Choroid plexus epithelial cell (primary cell): ENCODE results near the gene GSDME.

Experiments used
- DNase-seq: peaks from one replicate; pipeline ENCODE4 v3.0.0-alpha.2; 2010; ENCODE audit warnings: low read depth
- H3K4me3 ChIP-seq: 2 replicates; pipeline ENCODE4 v1.5.1; 2011; ENCODE audit warnings: low read depth, mild to moderate bottlenecking, control low read depth, low read length, moderate library complexity
- TF ChIP-seq, protein P1 (sequence below): conservative IDR thresholded peaks from 2 replicates; pipeline ENCODE4 v1.5.1; 2011; ENCODE audit warnings: low read depth, mild to moderate bottlenecking, control low read depth, inconsistent platforms, low read length, moderate library complexity

Gene GSDME

DNA sequence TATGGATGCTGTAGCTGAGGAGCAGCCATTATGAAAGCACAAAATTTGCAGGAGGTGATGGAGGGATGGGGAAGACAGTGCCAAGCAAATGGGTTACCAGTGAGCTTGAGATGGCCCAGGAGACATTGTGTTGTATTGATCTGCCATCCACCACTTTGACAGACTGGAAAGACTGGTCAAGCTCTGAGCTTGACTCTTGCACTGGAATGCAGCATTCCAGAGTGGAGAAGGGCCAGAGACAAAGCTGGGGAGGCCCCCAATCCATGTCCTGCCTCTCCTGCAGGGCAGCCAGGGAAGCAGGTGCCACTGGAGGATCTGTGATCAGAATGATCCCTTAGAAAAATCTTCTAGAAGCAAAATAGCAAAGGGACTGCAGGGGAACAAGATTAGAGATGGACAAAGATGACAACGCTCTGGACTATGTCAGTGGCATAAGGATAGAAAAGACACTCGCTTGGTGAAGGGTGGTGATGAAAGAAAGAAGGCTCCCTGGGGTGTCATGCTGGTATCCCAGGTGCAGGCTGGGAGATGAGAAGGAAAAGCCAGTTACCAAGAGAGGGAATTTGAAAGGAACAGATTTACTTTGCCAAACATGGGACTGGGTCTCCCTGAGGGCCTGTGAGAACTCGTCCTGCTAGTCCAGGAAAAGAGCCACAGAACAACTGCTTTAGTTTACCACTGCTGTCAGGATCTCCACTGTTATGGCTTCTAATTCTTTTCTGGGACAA is 5.0 kb downstream of the GSDME start:
- H3K4me3 ChIP-seq, result no peak overlapping the region
- TF ChIP-seq, protein P1, sequence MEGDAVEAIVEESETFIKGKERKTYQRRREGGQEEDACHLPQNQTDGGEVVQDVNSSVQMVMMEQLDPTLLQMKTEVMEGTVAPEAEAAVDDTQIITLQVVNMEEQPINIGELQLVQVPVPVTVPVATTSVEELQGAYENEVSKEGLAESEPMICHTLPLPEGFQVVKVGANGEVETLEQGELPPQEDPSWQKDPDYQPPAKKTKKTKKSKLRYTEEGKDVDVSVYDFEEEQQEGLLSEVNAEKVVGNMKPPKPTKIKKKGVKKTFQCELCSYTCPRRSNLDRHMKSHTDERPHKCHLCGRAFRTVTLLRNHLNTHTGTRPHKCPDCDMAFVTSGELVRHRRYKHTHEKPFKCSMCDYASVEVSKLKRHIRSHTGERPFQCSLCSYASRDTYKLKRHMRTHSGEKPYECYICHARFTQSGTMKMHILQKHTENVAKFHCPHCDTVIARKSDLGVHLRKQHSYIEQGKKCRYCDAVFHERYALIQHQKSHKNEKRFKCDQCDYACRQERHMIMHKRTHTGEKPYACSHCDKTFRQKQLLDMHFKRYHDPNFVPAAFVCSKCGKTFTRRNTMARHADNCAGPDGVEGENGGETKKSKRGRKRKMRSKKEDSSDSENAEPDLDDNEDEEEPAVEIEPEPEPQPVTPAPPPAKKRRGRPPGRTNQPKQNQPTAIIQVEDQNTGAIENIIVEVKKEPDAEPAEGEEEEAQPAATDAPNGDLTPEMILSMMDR, result no peak
- DNase-seq, result no peak

DNA sequence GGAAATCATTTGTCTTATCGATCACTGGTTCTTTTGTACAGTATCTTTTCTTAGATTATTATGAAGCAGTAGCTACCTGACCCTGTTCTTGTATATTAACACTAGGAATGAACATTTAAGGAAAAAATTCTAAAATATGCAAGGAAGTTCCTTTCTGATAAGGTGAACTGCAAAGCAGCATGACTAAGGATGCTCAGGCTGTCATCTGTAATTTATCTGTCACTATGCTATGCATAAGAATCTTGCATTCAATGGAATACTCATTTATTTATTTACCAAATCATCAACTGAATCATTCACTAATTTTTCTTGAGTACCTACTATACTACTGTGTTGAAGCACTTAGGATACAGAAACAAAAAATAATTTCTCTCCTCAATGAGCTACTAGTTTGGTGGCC is 5.8 kb downstream of the GSDME start:
- no peak for DNase-seq
- TF ChIP-seq, protein P1, result no peak
- no peak overlapping the region for H3K4me3 ChIP-seq

- TF ChIP-seq, protein P1, result no peak
- peak; percentile 48 for DNase-seq
- H3K4me3 ChIP-seq, result no peak overlapping the region
Measured at GRCh38 chr7:24750441-24751055, 6.7 kb downstream of the GSDME start.

- TF ChIP-seq, protein P1, result no peak
- no peak for DNase-seq
- no peak overlapping the region for H3K4me3 ChIP-seq
Measured at GRCh38 chr7:24748521-24748920, 8.7 kb downstream of the GSDME start.

- H3K4me3 ChIP-seq, result no peak overlapping the region
- TF ChIP-seq, protein P1, result no peak
- no peak for DNase-seq
Measured at GRCh38 chr7:24745355-24745754, 11.9 kb downstream of the GSDME start.

GRCh38 chr7:24743471-24743870 is 13.8 kb downstream of the GSDME start:
- no peak overlapping the region for H3K4me3 ChIP-seq

More at GRCh38 chr7:24743471-24743870, 13.8 kb downstream of the GSDME start:
- TF ChIP-seq, protein P1, result no peak
- DNase-seq, result no peak
